Endodermal cell (in vitro differentiated cells): ENCODE measurements around the gene DUSP7. TPM values are rescaled to one million over a fixed set of nuclear protein-coding genes. Genes with fewer than 3 reads are reported as not detected.
A peak's percentile ranks its signal among the peaks of the same experiment; 100 is the strongest.
"Not testable (repeated sequence)": the region's sequence is repeated elsewhere in the genome, so short reads cannot be mapped to it uniquely, and the experiment has no call there.

ENCODE experiments used
- DNase-seq: peaks from one replicate; pipeline ENCODE4 v3.0.0-alpha.2; 2017
- H3K27ac ChIP-seq: 2 replicates; pipeline ENCODE4 v1.5.1; 2013; ENCODE audit warnings: mild to moderate bottlenecking, low read depth, low read length, moderate library complexity
- H3K27me3 ChIP-seq: 2 replicates; pipeline ENCODE4 v1.6.1; 2013; ENCODE audit warnings: mild to moderate bottlenecking, low read length, moderate library complexity; ENCODE audit not compliant: insufficient read depth, control insufficient read depth, poor library complexity, severe bottlenecking
- H3K36me3 ChIP-seq: 2 replicates; pipeline ENCODE4 v1.7.0; 2013; ENCODE audit warnings: mild to moderate bottlenecking, low read length, moderate library complexity; ENCODE audit not compliant: control insufficient read depth, insufficient read depth
- H3K4me1 ChIP-seq: one replicate; pipeline ENCODE4 v1.7.0; 2013; ENCODE audit warnings: low read length; ENCODE audit not compliant: control insufficient read depth, insufficient read depth
- H3K4me3 ChIP-seq: 2 replicates; pipeline ENCODE4 v1.5.1; 2013; ENCODE audit warnings: mild to moderate bottlenecking, low read length, moderate library complexity
- H3K9ac ChIP-seq: 2 replicates; pipeline ENCODE4 v1.6.1; 2013; ENCODE audit warnings: mild to moderate bottlenecking, low read length, moderate library complexity; ENCODE audit not compliant: poor library complexity, severe bottlenecking; ENCODE audit errors: extremely low read depth
- H3K9me3 ChIP-seq: 2 replicates; pipeline ENCODE4 v1.6.1; 2013; ENCODE audit warnings: mild to moderate bottlenecking, low read length, moderate library complexity; ENCODE audit not compliant: control insufficient read depth
- H3K27ac Mint-ChIP-seq: 2 replicates; pipeline ENCODE4 v1.8.0; 2020; ENCODE audit warnings: mixed read lengths
- H3K27me3 Mint-ChIP-seq: 2 replicates; pipeline ENCODE4 v1.8.0; 2021; ENCODE audit warnings: mild to moderate bottlenecking, mixed read lengths; ENCODE audit not compliant: insufficient read depth
- H3K36me3 Mint-ChIP-seq: 2 replicates; pipeline ENCODE4 v1.8.0; 2020; ENCODE audit warnings: low read depth, mixed read lengths
- H3K4me1 Mint-ChIP-seq: 2 replicates; pipeline ENCODE4 v1.8.0; 2020; ENCODE audit warnings: mixed read lengths
- H3K4me3 Mint-ChIP-seq: 2 replicates; pipeline ENCODE4 v1.8.0; 2020; ENCODE audit warnings: mild to moderate bottlenecking, moderate library complexity, mixed read lengths
- H3K9me3 Mint-ChIP-seq: 2 replicates; pipeline ENCODE4 v1.8.0; 2020; ENCODE audit warnings: mild to moderate bottlenecking, mixed read lengths
- WGBS, 2 experiments: methylation state at CpG; one replicate each; pipeline versions ENCODE4 v1.1.5 to v1.1.7; 2013; ENCODE audit warnings: missing lambda C conversion rate in 2 of 2, mixed read lengths in 1 of 2; ENCODE audit not compliant: insufficient coverage in 1 of 2, insufficient read length in 1 of 2; 5-methylcytosine and 5-hydroxymethylcytosine counted together
- total RNA-seq, 2 donors: library from RNA; stranded (reverse); fragmentation: NEBNext Ultra II Directional in 1 of 2; extraction: Animal tissue kit (Norgen Biotek cat#: 25700) in 1 of 2; gene quantifications; 2 replicates in 1 of 2; 3 replicates in 1 of 2; pipeline ENCODE4 v1.2.1, GENCODE V29; 2021
- TF ChIP-seq, protein P1 (sequence below): fragments of 200-600 bp; sonication (generic); conservative IDR thresholded peaks from 2 replicates; pipeline ENCODE4 v1.5.0; 2021; ENCODE audit warnings: antibody characterized with exemption, mild to moderate bottlenecking

Gene DUSP7
- total RNA-seq, 2 donors from 2014 or later: 14.2 to 16.7 TPM

DNA sequence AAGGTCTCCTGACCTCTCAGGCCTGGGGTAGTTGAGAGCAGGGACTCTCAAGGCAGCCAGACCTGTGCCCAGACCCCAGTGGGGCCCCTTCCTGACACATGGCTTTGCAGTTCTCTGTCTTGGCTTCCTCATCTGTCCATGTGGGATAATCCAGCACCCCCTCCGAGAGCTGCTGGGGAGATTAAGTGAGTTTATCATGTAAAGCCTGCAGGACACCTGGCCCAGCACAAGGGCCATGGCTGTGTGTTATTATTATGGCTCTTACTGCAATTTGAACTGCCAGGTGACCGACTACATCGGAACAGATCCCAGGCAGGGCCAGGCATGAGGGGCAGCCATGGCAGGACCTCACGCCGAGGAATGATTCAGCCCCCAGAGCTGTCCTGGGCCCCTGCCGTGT, 12.6 kb downstream of the DUSP7 start:
- no peaks in the 10 kb centered on the region for H3K27me3 Mint-ChIP-seq
- Histone ChIP-seq H3K9me3 (no peaks in the 10 kb centered on the region), H3K27ac (no peak overlapping the region), H3K9ac (no peak overlapping the region), H3K27me3 (no peaks in the 10 kb centered on the region), H3K4me3 (no peak overlapping the region), H3K36me3 (no peaks in the 10 kb centered on the region), H3K4me1 (no peaks in the 10 kb centered on the region)
- WGBS, 2 experiments: 85 to 91% methylated on average over 3 to 6 of the region's 6 CpGs
- DNase-seq: no peak
- no peak overlapping the region for H3K27ac Mint-ChIP-seq
- H3K36me3 Mint-ChIP-seq: no peaks in the 10 kb centered on the region
- no peaks in the 10 kb centered on the region for H3K9me3 Mint-ChIP-seq
- H3K4me1 Mint-ChIP-seq: peaks cover 11% of the 10 kb centered on the region
- TF ChIP-seq, protein P1, sequence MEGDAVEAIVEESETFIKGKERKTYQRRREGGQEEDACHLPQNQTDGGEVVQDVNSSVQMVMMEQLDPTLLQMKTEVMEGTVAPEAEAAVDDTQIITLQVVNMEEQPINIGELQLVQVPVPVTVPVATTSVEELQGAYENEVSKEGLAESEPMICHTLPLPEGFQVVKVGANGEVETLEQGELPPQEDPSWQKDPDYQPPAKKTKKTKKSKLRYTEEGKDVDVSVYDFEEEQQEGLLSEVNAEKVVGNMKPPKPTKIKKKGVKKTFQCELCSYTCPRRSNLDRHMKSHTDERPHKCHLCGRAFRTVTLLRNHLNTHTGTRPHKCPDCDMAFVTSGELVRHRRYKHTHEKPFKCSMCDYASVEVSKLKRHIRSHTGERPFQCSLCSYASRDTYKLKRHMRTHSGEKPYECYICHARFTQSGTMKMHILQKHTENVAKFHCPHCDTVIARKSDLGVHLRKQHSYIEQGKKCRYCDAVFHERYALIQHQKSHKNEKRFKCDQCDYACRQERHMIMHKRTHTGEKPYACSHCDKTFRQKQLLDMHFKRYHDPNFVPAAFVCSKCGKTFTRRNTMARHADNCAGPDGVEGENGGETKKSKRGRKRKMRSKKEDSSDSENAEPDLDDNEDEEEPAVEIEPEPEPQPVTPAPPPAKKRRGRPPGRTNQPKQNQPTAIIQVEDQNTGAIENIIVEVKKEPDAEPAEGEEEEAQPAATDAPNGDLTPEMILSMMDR: no peak
- no peak overlapping the region for H3K4me3 Mint-ChIP-seq

DNA sequence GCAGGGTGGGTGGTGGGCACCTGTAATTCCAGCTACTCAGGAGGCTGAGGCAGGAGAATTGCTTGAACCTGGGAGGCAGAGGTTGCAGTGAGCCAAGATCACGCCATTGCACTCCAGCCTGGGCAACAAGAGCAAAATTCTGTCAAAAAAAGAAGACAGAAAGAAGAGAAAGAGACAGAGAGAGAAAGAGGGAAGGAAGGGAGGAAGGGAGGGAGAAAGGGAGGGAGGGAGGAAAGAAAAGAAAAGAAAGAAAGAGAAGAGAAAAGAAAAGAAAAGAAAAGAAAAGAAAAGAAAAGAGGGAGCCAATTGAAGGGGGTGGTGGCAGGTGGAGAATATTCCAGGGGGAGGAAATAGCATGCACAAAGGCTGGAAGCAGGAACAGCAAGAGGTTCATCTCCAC, 13.3 kb downstream of the DUSP7 start:
- not testable (repeated sequence) for H3K4me1 ChIP-seq, H3K9me3 Mint-ChIP-seq, H3K27ac Mint-ChIP-seq, H3K36me3 ChIP-seq, H3K9me3 ChIP-seq, H3K4me3 Mint-ChIP-seq, H3K27ac ChIP-seq, H3K4me3 ChIP-seq, H3K27me3 Mint-ChIP-seq, H3K36me3 Mint-ChIP-seq, H3K27me3 ChIP-seq, DNase-seq, H3K9ac ChIP-seq
- 85 to 100% methylated on average over 1 of the region's 1 CpG for WGBS, 2 experiments
- peaks cover 11% of the 10 kb centered on the region for H3K4me1 Mint-ChIP-seq

DNA sequence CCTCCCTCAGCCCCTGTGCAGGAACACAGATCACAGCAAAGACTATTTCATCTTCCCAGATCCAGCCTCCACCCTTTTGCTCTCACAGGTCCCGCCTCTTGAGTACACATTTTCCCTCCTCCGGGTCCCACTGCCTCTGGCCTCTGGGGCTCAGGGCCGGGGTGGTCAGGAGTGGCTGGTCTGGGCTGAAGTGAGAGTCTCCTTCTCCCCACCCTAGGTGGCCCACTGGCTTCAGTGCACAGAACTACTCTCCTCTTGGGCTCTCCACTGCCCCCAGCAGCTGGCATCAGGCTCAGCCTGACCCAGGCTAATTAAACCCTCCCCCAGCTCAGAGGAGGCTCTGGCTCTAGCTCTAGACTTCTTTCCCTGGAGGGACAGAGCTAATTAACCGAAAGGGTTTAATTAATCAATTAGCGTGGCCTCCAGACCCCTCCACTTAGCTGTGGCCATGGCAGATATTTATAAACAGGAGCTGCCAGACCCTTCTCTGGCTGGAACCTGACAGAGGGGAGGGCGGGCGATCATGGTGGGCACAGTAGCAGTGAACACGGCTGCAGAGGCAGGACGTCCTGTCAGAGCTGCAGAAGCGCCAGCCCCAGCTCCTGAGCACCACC, 15.1 kb downstream of the DUSP7 start:
- H3K36me3 Mint-ChIP-seq: no peaks in the 10 kb centered on the region
- Histone ChIP-seq H3K9me3 (no peaks in the 10 kb centered on the region), H3K27me3 (no peaks in the 10 kb centered on the region), H3K9ac (no peak overlapping the region), H3K27ac (no peak overlapping the region), H3K36me3 (no peaks in the 10 kb centered on the region), H3K4me3 (no peak overlapping the region), H3K4me1 (no peaks in the 10 kb centered on the region)
- peak overlapping the region; percentile 9 for H3K27ac Mint-ChIP-seq
- 82 to 93% methylated on average over 2 to 10 of the region's 10 CpGs for WGBS, 2 experiments
- peak; percentile 74 for DNase-seq
- TF ChIP-seq, protein P1: peak; percentile 66
- H3K4me1 Mint-ChIP-seq: peaks cover 11% of the 10 kb centered on the region
- H3K4me3 Mint-ChIP-seq: no peak overlapping the region
- H3K9me3 Mint-ChIP-seq: no peaks in the 10 kb centered on the region
- no peaks in the 10 kb centered on the region for H3K27me3 Mint-ChIP-seq

DNA sequence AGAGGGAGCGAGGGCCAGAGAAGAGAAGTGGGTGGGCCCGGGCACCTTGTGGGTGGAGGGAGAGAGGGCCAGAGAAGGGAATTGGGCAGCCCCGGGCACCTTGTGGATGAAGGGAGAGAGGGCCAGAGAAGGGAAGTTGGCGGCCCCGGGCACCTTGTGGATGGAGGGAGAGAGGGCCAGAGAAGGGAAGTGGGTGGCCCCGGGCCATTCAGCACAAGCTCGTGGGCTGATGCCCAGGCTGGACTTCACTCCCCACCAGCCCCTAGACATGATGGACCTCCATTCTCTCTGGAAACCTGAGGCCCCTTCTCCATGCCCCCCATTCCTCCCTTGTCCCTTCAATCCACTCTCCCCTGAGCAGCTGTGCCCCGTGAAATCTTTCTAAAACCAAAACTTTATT, 15.8 kb downstream of the DUSP7 start:
- Mint-ChIP-seq H3K4me3 (no peak overlapping the region), H3K9me3 (no peaks in the 10 kb centered on the region), H3K36me3 (no peaks in the 10 kb centered on the region), H3K4me1 (peaks cover 11% of the 10 kb centered on the region), H3K27ac (peak overlapping the region; percentile 9), H3K27me3 (no peaks in the 10 kb centered on the region)
- Histone ChIP-seq H3K4me1 (no peaks in the 10 kb centered on the region), H3K36me3 (no peaks in the 10 kb centered on the region), H3K27ac (peak overlapping the region; percentile 76), H3K9me3 (no peaks in the 10 kb centered on the region), H3K27me3 (no peaks in the 10 kb centered on the region), H3K4me3 (no peak overlapping the region), H3K9ac (no peak overlapping the region)
- no peak for DNase-seq
- TF ChIP-seq, protein P1: no peak
- WGBS, 2 experiments: 92 to 100% methylated on average over 3 to 8 of the region's 8 CpGs
